CD4-positive, alpha-beta T cell treated with Interleukin-17A for 4 hours (primary cell): ENCODE results near the gene TSPAN2.

ENCODE experiments used
- DNase-seq: peaks from one replicate; pipeline ENCODE4 v3.0.0-alpha.2; 2020; ENCODE audit warnings: mixed read lengths

TSPAN2 gene

GRCh38 chr1:115089420-115090185 is at the start of gene TSPAN2:
TSS of gene TSPAN2 (minus strand) at chr1:115089503. CDS start at chr1:115089432, 71 bp downstream.
- DNase-seq = peak; percentile 75

DNA sequence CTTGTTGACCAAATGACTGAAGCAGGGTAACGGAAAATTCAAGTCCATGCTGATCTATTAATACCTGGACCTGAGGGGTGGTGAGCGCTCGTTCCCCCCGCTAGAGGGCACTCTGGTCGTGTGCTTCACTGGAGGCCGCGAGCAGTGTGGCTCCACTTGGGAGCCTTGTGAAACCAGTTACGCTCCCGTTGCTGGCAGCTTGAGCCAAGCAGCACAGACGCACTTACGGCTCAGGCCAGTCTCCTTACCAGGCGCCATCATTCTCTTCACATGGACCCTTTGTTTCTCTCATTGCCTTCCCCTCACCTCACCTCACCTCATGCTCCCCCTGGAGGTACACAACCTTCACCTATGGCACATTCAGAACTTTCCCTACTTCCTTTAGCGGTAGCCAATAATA is 49.7 kb upstream of the TSPAN2 start:
- peak; percentile 71 for DNase-seq

GRCh38 chr1:115138271-115138670 is 49.0 kb upstream of the TSPAN2 start:
- DNase-seq = no peak

DNA sequence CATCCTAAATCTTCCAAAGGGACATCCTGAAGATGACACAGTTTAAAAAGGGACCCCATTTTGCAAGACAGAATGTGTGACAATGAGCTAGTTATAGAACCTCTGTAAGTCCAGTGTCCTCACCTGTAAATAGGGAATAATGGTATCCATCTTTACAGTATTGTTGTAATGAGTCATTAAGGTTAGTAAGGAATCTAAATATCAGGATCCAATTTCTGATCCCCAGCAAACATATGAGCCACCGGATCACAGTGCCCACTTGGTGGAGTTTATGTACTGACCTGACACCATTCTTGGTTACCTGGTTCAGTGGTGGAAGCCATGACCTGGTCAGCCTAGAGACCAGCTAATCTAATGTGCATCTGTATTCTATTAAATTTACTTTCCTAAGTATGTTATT is 47.9 kb upstream of the TSPAN2 start:
- no peak for DNase-seq

DNA sequence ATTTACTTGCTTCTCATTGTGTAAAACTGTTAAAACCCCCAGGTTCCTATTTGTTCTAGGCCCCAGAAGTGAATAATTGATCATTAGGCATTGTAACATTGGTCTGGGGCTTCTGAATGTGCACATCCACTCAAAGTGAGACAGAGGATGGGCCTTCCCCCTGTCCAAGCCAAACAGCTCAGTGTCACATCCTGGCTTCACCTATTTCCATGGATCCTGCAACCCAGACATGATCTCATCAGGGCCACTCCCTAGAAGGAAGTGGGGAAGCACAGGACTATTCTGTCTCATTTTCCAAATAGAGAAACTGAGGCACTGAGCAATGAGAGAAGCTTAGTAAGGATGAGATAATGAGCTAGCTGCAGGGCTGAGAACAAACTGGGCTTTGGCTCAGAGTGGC is 47.4 kb upstream of the TSPAN2 start:
- DNase-seq = no peak

- no peak for DNase-seq
Measured at GRCh38 chr1:115136106-115136505, 46.8 kb upstream of the TSPAN2 start.

DNA sequence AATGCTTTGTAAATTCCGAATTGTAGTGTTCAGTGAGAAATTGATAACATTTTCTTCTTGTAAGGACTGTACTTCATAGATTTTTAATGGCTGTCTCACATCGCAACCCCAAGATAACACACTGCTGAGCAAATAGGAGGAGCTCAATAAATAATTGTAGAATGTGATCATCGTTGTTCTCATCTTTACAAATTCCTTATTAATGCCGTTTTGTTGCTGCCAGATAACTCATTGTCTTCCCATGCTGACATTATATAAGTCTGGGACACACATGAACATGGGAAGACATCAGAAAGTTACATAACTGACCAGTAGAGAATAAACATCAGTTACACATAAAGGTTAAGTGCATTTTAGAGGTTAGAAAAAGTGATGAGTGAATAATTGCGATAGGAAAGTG is 46.4 kb upstream of the TSPAN2 start:
- DNase-seq = no peak

DNA sequence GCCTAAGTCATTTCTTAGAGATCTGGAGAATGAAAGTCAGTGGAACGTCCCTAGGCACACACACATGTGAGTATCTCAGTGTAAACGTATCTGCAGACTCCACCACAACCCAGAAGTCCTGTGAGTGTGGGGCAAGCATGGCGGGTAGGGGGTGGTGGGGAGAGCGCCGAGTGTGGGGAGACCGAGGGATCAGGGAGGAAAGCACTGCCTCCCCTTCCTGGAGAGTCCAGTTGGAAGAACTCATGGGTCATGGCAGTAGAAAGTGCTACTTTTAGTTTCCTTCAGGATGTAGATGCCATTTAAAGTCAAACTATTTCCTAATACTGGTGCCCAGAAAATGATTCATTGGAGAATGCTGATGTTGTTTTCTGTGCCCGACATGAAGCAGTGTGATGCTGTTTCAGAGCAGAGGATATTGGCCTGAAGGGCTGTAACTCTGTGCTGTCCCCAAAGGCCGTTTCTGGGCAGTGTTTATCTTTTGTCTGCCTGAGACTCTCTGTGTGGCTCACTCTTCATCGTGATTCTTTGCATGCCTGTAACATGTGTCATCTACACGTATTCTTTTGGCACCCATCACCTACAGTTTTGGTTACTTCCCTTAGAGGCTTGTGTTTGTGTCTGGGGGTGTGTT is 45.7 kb upstream of the TSPAN2 start:
- no peak for DNase-seq

- no peak for DNase-seq
Measured at GRCh38 chr1:115134231-115134630, 44.9 kb upstream of the TSPAN2 start.

- DNase-seq = no peak
Measured at GRCh38 chr1:115133440-115133839, 44.1 kb upstream of the TSPAN2 start.

DNA sequence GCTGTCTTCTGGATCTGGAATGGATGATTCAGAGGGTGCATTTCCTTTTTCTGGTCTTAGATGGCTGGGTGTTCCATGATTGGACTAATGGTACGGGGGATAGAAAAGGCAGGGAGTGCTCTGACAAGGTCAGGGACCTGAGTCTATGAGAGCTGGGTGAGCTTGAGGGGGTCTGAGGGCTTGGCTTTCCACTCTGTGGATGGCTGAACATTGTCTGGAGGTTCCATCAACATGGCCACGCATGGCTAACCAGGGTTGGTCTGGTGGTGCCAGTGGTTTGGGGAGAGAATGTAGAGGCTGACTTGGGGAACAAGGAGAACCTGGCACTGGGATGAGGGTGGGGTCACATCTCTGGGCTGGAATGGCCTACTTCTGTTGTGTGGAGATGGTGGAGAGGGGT is 41.5 kb upstream of the TSPAN2 start:
- DNase-seq = no peak

GRCh38 chr1:115129071-115129640 is 39.9 kb upstream of the TSPAN2 start:
- DNase-seq = no peak

- no peak for DNase-seq
Measured at GRCh38 chr1:115127539-115127938, 38.2 kb upstream of the TSPAN2 start.

DNA sequence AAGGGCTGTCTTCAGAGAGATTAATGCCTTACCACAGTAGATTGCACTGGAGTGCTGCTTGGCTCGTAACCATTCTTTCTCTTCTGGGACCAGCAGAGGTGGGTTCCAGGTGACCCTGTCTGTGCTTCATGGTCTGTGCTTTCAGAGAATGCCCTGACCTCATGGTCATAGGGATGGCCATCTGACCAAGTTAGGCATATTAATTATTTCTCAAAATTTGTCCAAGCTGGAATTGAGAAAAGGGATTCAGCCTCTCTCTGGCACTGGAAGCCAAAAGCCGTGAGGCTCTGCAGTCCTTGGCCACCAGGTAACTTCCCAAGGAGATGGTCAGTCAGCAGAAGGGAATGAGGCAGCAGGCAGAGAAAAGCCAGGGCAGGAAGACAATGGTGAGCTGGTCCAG is 37.2 kb upstream of the TSPAN2 start:
- no peak for DNase-seq

DNA sequence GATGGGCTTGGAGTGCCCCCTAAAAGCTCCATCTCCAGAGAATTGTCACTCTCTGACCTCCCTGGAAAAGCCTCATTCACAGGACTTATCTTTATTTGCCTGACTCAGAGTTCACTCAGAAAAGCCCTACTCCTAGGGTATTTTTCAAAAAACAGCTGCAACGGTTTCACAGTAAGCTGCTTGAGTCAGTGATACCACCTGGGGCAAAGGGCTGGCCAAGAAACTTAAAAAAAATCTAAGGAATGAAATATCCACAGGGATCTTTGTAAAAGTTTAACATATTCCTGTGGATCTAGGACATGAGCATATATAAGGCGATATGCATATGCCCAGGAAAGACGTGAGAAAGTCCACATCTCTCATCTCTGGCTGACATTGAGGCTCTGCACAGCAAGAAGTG is 33.8 kb upstream of the TSPAN2 start:
- no peak for DNase-seq

DNA sequence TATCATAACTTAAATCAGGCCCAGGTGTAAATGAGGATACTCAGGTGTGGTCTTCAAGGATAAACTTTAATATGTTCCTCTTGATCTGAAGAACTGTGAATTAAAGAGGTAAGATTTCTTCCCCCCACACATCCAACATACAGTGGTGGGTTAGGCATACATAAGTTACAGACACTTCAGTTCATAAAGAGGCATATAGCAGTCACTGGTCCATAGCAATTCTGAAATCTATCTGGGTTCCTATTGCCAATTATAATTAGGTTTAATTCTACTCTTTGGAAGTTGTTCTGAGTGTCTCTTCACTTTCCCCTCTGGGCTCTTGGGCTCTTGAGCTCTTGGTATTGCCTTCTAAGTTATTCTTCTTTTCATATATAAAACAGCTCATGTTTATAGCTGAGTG is 32.5 kb upstream of the TSPAN2 start:
- DNase-seq = no peak

DNA sequence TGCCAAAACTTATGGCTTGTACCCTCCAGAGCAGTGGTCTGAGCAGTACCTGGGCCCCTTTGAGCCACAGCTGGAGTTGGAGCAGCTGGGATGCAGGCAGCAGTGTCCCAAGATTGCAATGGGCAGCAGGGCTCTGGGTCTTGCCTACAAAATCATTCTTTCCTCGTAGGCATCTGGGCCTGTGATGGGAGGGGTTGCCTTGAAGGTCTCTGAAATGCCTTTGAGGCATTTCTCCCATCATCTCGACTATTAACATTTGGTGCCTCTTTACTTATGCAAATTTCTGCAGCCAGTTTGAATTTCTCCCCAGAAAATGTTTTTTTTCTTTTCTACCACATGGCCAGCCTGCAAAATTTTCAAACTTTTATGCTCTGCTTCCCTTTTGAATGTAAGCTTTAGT is 31.0 kb upstream of the TSPAN2 start:
- DNase-seq = no peak

- no peak for DNase-seq
Measured at GRCh38 chr1:115118611-115119010, 29.3 kb upstream of the TSPAN2 start.

- no peak for DNase-seq
Measured at GRCh38 chr1:115118086-115118485, 28.8 kb upstream of the TSPAN2 start.

DNA sequence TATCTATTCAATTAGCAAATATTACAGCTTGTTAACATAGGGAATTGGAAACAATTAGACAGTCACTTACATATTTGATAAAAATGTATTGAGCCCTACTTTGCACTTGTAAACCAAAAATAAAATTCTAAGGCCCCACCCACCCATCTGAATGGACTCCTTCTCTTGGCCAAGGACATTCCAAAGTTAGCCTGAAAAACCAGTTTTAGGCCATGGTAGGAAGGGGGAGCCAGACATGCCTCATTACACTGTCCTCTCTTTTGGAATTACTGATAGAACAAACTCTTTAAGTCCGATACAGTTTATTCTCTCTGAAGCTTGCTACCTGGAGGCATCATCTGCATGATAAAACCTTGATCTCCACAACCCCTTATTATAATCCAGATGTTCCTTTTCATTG is 28.0 kb upstream of the TSPAN2 start:
- DNase-seq = no peak

- DNase-seq = no peak
Measured at GRCh38 chr1:115116512-115116911, 27.2 kb upstream of the TSPAN2 start.

DNA sequence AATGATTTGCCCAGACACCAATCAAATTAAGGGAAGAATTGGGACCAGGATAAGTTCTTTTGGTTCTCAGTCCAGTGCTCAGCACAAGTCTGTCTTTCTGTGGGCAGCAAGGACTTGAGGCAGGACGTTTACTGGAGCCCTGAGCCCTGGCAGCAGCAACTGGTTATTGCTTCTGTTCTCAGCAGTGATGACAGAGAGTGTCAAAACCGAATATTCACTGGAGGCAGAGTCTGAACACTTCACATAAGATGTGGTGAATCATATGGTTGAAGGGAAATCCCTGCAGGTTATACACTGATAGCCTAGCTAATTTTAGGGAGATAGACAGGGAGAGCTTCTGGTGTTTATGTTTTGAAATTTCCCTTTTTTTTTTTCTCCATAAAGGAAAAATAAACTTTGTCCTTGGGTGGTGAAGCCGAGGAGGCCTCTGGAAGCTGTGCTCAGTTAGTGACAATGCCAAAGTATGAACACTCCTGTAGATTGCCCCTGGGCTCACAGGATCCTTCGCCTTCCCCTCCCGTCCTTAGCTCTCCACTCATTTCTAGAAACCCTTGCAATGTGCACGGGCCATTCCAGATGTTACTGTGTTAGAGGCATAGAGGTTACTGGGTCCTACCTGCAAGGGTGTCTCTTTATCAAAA is 26.3 kb upstream of the TSPAN2 start:
- DNase-seq = no peak

DNA sequence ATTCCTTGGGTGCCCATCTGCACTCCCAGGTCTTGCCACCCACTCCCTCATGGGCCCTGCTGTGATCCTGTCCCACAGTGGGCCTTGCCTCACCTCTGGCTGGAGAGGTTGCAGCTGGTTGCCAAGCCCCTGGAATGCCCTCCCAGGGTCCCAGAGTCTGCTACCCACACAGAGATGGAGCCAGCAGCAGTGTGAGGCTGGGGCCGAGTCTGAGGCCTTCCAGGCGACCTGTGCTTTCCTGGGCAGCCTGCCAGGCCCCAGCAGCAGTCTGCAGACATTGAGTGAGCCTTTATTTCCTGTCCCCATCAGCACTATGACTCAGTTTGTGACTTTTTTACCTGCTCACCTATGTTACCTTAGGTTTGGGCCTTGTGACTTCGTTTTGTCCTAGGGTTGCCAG is 25.0 kb upstream of the TSPAN2 start:
- DNase-seq = peak; percentile 63

- no peak for DNase-seq
Measured at GRCh38 chr1:115113766-115114165, 24.5 kb upstream of the TSPAN2 start.
